ENCODE results near the gene EDN3.

The EDN3 gene

DNA sequence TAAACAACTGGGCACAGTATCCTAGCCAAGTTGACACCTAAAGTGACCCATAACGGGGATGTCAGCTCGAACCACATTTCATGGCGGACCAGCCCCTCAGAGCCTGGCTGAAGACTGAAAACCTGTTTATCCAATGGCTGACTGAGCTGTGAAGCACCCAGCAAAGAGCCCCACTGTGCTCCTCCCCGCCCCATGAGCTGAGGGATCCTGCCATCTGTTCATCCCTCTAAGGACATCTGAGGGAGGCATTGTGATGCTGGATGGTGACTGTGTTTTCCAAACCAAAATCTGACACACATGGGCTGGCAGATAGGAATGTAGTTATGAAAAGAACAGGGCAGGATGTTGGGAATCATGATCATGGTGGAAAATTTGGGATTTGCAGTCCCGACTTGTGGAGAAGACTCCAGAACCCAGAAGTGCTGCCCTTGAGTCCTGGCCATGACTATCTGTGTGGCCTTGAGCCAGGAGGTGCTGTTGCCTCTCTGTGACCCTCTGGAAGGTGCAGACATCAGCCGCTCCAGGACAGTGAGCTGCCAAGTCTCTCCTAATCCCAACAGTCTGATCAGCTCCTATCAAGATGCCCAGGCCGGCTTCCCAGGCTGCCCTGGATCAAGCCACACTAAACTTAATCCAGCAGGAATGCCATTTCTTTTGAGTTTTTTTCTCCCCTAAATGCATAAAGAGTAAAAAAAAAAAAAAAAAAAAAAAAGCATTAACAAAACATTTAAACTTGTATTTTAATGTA is 5.7 kb downstream of the EDN3 start:
- Histone ChIP-seq H3K27ac (ENCODE audit: extremely low read depth, low read depth, low read length) (no peak overlapping the region), H3K4me3 (ENCODE audit: low read depth, low read length) (no peak overlapping the region), H3K9me3 (ENCODE audit: control insufficient read depth, insufficient read depth, low read depth, low read length) (no peaks in the 10 kb centered on the region), H3K36me3 (ENCODE audit: control insufficient read depth in 2 of 2, insufficient read depth in 1 of 2, low read length in 2 of 2) (no peaks in the 10 kb centered on the region), H3K4me1 (ENCODE audit: control insufficient read depth, insufficient read depth, low read length) (no peaks in the 10 kb centered on the region)
- TF ChIP-seq TCF7L2 (IDR thresholded peaks at IDR 0.05; ENCODE audit: borderline replicate concordance, low read depth, low read length) = no peak
- no peak for TF ChIP-seq KLF16 (tag by site-specific recombination; IDR thresholded peaks at IDR 0.05)
- TF ChIP-seq ZNF626 (tag by site-specific recombination; IDR thresholded peaks at IDR 0.05) = no peak
- TF ChIP-seq ZNF148 (tag by site-specific recombination; IDR thresholded peaks at IDR 0.05; ENCODE audit: borderline replicate concordance) = no peak
- TF ChIP-seq, protein P1, sequence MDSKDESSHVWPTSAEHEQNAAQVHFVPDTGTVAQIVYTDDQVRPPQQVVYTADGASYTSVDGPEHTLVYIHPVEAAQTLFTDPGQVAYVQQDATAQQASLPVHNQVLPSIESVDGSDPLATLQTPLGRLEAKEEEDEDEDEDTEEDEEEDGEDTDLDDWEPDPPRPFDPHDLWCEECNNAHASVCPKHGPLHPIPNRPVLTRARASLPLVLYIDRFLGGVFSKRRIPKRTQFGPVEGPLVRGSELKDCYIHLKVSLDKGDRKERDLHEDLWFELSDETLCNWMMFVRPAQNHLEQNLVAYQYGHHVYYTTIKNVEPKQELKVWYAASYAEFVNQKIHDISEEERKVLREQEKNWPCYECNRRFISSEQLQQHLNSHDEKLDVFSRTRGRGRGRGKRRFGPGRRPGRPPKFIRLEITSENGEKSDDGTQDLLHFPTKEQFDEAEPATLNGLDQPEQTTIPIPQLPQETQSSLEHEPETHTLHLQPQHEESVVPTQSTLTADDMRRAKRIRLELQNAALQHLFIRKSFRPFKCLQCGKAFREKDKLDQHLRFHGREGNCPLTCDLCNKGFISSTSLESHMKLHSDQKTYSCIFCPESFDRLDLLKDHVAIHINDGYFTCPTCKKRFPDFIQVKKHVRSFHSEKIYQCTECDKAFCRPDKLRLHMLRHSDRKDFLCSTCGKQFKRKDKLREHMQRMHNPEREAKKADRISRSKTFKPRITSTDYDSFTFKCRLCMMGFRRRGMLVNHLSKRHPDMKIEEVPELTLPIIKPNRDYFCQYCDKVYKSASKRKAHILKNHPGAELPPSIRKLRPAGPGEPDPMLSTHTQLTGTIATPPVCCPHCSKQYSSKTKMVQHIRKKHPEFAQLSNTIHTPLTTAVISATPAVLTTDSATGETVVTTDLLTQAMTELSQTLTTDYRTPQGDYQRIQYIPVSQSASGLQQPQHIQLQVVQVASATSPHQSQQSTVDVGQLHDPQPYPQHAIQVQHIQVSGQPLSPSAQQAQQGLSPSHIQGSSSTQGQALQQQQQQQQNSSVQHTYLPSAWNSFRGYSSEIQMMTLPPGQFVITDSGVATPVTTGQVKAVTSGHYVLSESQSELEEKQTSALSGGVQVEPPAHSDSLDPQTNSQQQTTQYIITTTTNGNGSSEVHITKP (tag by site-specific recombination; IDR thresholded peaks at IDR 0.05) = no peak
- TF ChIP-seq, protein P2, sequence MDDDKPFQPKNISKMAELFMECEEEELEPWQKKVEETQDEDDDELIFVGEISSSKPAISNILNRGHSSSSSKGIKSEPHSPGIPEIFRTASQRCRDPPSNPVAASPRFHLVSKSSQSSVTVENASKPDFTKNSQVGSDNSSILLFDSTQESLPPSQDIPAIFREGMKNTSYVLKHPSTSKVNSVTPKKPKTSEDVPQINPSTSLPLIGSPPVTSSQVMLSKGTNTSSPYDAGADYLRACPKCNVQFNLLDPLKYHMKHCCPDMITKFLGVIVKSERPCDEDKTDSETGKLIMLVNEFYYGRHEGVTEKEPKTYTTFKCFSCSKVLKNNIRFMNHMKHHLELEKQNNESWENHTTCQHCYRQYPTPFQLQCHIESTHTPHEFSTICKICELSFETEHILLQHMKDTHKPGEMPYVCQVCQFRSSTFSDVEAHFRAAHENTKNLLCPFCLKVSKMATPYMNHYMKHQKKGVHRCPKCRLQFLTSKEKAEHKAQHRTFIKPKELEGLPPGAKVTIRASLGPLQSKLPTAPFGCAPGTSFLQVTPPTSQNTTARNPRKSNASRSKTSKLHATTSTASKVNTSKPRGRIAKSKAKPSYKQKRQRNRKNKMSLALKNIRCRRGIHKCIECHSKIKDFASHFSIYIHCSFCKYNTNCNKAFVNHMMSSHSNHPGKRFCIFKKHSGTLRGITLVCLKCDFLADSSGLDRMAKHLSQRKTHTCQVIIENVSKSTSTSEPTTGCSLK (tag by site-specific recombination; IDR thresholded peaks at IDR 0.05) = no peak
- no peak for TF ChIP-seq MEIS1 (CRISPR knock-in tag; IDR thresholded peaks at IDR 0.05; ENCODE audit: borderline replicate concordance)
- no peak for TF ChIP-seq ZNF350 (tag by site-specific recombination; IDR thresholded peaks at IDR 0.05)
- no peak for TF ChIP-seq ZNF19 (tag by site-specific recombination; IDR thresholded peaks at IDR 0.05; ENCODE audit: low read depth)
- ChIA-PET POLR2A (no interaction called here), CTCF (no interaction called here)

- Histone ChIP-seq H3K9me3 (ENCODE audit: control insufficient read depth, insufficient read depth, low read depth, low read length) (no peaks in the 10 kb centered on the region), H3K36me3 (ENCODE audit: control insufficient read depth in 2 of 2, insufficient read depth in 1 of 2, low read length in 2 of 2) (no peaks in the 10 kb centered on the region), H3K4me3 (ENCODE audit: low read depth, low read length) (no peak overlapping the region), H3K27ac (ENCODE audit: extremely low read depth, low read depth, low read length) (no peak overlapping the region), H3K4me1 (ENCODE audit: control insufficient read depth, insufficient read depth, low read length) (no peaks in the 10 kb centered on the region)
- TF ChIP-seq ZNF623 (tag by site-specific recombination; IDR thresholded peaks at IDR 0.05) = no peak
- TF ChIP-seq, protein P1 (tag by site-specific recombination; IDR thresholded peaks at IDR 0.05) = no peak
- POLR2A ChIA-PET = no interaction called here
- CTCF ChIA-PET = no interaction called here
Observed at GRCh38 chr20:59307270-59307669, 6.9 kb downstream of the EDN3 start.

Measured in HEK293 (cell line).